GM12864 (cell line): ENCODE results near the gene TSHZ1.

Experiments
- DNase-seq: peaks from one replicate; pipeline ENCODE4 v3.0.0-alpha.2; 2011; ENCODE audit warnings: low read depth
- H3K4me3 ChIP-seq: 2 replicates; pipeline ENCODE4 v1.5.1; 2011; ENCODE audit warnings: mild to moderate bottlenecking, low read depth, low read length, control low read depth
- CTCF ChIP-seq: IDR thresholded peaks from 2 replicates; pipeline ENCODE4 v1.5.1; 2011; ENCODE audit warnings: low read depth, mild to moderate bottlenecking, moderate library complexity, low read length, control low read depth, inconsistent platforms; ENCODE audit errors: missing control alignments

The TSHZ1 gene

GRCh38 chr18:75165926-75166325, 44.7 kb upstream of the TSHZ1 start:
- no peak for DNase-seq
- no peak overlapping the region for H3K4me3 ChIP-seq
- no peak for TF ChIP-seq CTCF

DNA sequence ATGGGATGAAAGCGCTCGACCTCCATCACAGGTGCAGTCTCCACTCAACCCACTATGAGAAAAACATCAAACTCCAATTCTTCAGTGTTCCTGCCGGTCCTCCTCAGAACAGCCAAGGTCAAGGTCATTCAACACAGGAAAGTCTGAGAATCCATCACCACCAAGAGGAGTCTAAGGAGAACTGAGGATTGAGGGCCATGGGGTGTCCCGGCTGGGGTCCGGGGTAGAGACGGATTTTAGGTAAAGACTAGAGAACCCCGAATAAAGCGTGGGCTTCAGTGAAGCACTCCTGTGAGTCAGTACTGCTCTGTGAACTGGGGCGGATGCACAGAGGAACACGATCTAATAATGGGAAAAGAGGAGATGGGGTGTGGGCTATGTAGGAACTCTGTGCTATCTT, 43.5 kb upstream of the TSHZ1 start:
- H3K4me3 ChIP-seq: no peak overlapping the region

GRCh38 chr18:75167759-75168618, 42.6 kb upstream of the TSHZ1 start:
- no peak overlapping the region for H3K4me3 ChIP-seq
- no peak for TF ChIP-seq CTCF
- DNase-seq: no peak

More for the DNA sequence above, 43.5 kb upstream of the TSHZ1 start:
- no peak for TF ChIP-seq CTCF
- no peak for DNase-seq

GRCh38 chr18:75168619-75169018, 42.0 kb upstream of the TSHZ1 start:
- DNase-seq: no peak
- H3K4me3 ChIP-seq: no peak overlapping the region
- no peak for TF ChIP-seq CTCF

- H3K4me3 ChIP-seq: no peak overlapping the region
- TF ChIP-seq CTCF: no peak
- no peak for DNase-seq
Observed at GRCh38 chr18:75169411-75169810, 41.2 kb upstream of the TSHZ1 start.

DNA sequence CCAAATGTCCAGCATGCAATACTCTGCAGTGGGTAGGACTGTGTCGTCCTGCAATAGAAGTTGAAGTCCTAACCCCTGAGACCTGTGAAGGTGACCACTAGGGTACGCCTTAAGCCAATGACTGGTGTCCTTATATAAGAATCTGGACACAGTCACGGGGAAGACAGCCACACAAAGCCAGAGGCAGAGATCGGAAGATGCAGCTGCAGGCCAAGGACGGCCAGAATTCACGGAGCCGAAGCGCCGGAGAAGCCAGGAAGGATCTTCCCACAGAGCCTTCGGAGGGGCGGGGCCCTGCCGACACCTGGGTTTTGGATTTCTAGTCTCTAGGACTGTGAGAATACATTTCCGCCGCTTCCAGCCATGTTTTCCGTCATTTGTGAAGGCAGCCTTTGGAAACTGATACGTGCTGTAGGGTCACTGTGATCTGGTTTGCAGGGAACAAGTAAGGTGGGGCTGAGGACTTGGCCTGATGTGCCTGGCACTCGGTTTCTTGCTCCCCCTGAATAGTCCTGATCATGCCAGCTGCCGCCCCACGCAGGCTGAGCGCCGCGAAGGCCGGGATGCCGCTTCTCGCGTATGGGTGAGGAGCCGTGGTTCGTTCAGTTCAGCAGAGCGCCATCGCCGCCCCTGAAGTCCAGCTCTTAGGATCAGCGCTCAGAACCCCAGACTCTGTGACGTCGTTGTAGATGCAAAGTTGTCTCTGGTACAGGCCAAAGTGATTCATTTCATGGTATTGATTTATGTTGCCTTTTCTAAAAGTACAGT, 40.4 kb upstream of the TSHZ1 start:
- TF ChIP-seq CTCF: no peak
- no peak overlapping the region for H3K4me3 ChIP-seq
- no peak for DNase-seq
